ENCODE data around the gene PIGBOS1. TPM values are rescaled to one million over a fixed set of nuclear protein-coding genes. Genes with fewer than 3 reads are reported as not detected.

The PIGBOS1 gene, protein sequence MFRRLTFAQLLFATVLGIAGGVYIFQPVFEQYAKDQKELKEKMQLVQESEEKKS
- 10 to 100 TPM in 3 of 4 donors, 1 to 10 TPM in 1; 8.2 to 13.8 (median 11.4) TPM for total RNA-seq

DNA sequence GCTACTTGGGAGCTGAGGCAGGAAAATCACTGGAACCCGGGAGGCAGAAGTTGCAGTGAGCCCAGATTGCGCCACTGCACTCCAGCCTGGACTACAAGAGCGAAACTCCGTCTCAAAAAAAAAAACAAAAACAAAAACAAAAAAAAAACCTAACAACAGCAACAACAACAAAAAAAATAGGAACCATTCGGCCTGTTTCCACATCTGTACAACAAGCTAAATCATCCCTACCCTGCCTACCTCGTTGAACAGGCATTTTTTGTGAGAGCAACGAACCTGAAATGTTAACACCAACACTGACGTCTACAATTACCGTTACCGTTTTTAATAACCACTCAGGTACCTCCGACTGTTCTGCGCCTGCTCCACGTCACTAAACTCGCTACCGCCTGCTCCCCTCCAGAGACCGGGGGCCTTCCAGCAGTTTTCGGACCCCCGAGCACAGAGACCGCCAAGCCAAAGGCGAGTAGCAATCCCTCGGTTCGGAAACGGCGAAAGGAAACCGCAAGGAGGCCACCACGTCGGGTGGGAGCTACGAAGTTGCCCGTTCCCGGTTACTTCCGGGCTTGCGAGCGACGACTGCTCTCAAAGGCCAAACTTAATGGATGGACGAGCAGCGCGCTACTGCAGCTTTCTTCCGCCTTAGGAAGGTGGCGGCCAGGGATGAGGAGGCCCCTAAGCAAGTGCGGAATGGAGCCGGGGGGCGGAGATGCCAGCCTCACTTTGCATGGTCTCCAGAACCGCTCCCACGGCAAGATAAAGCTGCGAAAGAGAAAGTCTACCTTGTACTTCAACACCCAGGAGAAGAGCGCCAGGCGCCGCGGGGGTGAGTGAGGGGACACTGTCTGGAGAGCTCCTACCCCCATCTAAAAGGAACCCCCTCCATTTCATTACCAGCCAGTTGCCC is at the start of gene PIGBOS1, which contains the start of gene PIGB:
PIGBOS1 (minus strand) TSS at position 536 of the 907 bp plus-strand sequence. CDS start 1,331 bp downstream, outside the sequence.
PIGB (plus strand) TSS at position 635 of the 907 bp plus-strand sequence; CDS start at position 664, 29 bp downstream.
- peak; percentile 44 for DNase-seq (ENCODE audit: low spot score)
- ATAC-seq (ENCODE audit: low FRiP score): peak; percentile 97
- TF ChIP-seq, protein P1, sequence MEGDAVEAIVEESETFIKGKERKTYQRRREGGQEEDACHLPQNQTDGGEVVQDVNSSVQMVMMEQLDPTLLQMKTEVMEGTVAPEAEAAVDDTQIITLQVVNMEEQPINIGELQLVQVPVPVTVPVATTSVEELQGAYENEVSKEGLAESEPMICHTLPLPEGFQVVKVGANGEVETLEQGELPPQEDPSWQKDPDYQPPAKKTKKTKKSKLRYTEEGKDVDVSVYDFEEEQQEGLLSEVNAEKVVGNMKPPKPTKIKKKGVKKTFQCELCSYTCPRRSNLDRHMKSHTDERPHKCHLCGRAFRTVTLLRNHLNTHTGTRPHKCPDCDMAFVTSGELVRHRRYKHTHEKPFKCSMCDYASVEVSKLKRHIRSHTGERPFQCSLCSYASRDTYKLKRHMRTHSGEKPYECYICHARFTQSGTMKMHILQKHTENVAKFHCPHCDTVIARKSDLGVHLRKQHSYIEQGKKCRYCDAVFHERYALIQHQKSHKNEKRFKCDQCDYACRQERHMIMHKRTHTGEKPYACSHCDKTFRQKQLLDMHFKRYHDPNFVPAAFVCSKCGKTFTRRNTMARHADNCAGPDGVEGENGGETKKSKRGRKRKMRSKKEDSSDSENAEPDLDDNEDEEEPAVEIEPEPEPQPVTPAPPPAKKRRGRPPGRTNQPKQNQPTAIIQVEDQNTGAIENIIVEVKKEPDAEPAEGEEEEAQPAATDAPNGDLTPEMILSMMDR (IDR thresholded peaks at IDR 0.05): no peak

DNA sequence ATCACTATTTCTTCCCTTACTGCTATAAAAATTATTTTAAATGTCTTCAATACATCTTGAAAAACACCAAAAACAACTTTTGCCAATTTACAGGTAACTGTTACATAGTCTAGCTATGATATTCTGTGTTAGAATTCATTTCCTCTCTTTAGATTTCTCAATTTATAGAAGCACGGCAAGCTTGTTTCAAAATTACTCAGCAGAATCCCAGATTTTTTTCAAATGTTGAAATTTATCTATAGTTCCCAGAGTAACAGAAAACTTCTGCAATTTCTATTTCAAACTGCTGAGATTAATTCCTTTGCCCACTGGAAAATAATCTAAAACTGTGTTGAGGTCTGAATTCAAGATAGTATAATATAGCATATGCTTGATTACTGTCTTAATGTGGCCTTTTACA is 48.1 kb upstream of the PIGBOS1 start:
- ATAC-seq (ENCODE audit: low FRiP score): no peak
- TF ChIP-seq, protein P1 (IDR thresholded peaks at IDR 0.05): no peak
- no peak for DNase-seq (ENCODE audit: low spot score)

DNA sequence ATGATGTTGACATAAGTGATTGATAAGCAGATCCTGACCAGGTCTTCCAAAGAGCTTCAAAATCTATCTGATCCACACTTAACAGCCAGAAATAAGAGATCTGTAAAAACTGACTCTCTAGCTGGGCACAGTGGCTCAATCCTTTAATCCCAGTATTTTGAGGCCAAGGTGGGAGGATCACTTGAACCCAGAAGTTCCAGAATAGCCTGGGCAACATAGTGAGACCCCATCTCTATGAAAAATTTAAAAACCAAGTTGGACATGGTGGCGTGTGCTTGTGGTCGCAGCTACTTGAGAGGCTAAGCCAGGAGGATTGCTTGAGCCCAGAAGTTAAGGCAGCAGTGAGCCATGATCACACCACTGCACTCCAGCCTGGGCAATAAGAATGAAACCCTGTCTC is 43.7 kb upstream of the PIGBOS1 start:
- TF ChIP-seq, protein P1 (IDR thresholded peaks at IDR 0.05): no peak
- DNase-seq (ENCODE audit: low spot score) (no peak), ATAC-seq (ENCODE audit: low FRiP score) (no peak)

DNA sequence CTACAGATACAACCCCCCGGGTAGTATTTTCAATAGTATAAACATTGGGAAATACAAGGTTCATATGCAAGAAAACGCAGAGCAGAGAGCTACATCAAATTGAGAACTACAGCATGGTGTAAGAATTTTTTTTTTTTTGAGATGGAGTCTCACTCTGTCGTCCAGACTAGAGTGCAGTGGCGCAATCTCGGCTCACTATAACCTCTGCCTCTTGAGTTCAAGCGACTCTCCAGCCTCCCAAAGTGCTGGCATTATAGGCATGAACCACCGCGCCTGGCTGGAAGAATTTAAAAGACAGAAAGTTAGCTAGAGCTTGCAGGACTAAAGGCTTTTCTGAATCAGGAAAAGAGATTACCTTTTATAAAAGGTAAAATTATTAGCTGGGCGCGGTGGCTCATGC is 42.1 kb upstream of the PIGBOS1 start:
- TF ChIP-seq, protein P1 (IDR thresholded peaks at IDR 0.05): no peak
- no peak for ATAC-seq (ENCODE audit: low FRiP score)
- no peak for DNase-seq (ENCODE audit: low spot score)

DNA sequence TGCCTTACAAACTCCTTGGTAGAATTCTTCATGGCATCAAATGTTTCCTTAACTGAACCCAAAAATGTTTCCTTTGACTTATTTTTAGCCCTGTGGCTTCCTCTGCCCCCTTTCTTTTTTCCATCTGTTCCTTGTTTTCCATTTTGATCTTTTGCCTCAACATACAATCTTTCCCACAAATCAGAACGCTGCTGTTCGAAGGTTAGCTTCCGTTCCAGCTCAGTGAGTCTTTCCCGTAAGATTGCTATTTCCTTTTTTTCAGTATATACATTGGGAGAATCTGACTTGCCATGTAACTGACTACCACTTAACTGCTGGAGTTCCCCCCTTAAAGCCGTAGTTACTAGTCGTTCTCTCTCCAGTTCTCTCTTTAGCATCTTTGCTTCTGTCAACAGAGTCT is 41.3 kb upstream of the PIGBOS1 start:
- no peak for DNase-seq (ENCODE audit: low spot score)

DNA sequence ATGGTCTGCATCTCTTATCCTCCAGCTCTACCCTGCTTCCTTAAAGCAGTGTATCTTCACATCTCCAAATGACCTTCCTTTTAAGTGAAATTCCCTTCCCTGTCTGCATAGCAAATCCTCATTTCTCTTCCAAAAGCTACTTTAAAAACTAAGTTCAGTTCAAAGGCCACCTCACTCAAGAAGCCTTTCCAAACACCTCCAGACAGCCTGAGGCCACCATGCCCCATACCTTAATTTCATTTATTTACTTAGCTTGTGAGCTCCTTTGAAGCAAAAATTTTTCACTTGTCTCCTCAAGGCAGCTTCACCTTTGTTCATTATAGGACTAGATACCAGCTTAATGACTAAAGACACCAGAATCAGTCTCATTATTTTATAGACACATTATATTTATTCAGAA is 39.5 kb upstream of the PIGBOS1 start:
- no peak for DNase-seq (ENCODE audit: low spot score)
- TF ChIP-seq, protein P1 (IDR thresholded peaks at IDR 0.05): no peak
- ATAC-seq (ENCODE audit: low FRiP score): no peak

More for the DNA sequence above, 41.3 kb upstream of the PIGBOS1 start:
- TF ChIP-seq, protein P1 (IDR thresholded peaks at IDR 0.05): no peak
- no peak for ATAC-seq (ENCODE audit: low FRiP score)

All from omental fat pad (tissue), 4 donors.